ENCODE data around the gene PRPF6. TPM values are rescaled to one million over a fixed set of nuclear protein-coding genes. Genes with fewer than 3 reads are reported as not detected.

Gene PRPF6
- polyA plus RNA-seq, 3 donors = 29.1 to 47.7 (median 34.5) TPM

GRCh38 chr20:63943808-63944077 lies 37.2 kb upstream of the PRPF6 start:
- H3K4me1 ChIP-seq (ENCODE audit: control insufficient read depth in 1 of 2, insufficient read depth in 2 of 2, low read length in 2 of 2) = peaks cover 47 to 53% of the 10 kb centered on the region in 2 donors
- DNase-seq = no peak
- TF ChIP-seq CTCF (IDR thresholded peaks at IDR 0.05) = no peak
- H3K27ac Mint-ChIP-seq = peak overlapping the region in 1 of 7 donors; percentile 27
- peaks cover 99% of the 10 kb centered on the region for H4K20me1 ChIP-seq (ENCODE audit: insufficient read depth, low read length)
- H3K4me2 ChIP-seq (replicated peaks; ENCODE audit: extremely low read depth, low read length, poor library complexity, severe bottlenecking) = no peak overlapping the region
- intact Hi-C loops (cut with micrococcal nuclease) = loop anchor here (5.0 kb wide), 2 partner anchors 36 to 301 kb away; no protein-coding TSS in a partner anchor
- no peaks in the 10 kb centered on the region for H3K9me3 ChIP-seq (replicated peaks in 1 of 2; ENCODE audit: control insufficient read depth in 1 of 2, insufficient read depth in 1 of 2, low read length in 2 of 2)
- H3K9ac ChIP-seq (ENCODE audit: insufficient read depth, low read length, poor library complexity, severe bottlenecking) = no peak overlapping the region
- no peak overlapping the region for H3K4me3 ChIP-seq (replicated peaks in 1 of 3; ENCODE audit: low read depth in 2 of 3, low read length in 3 of 3)
- no peak overlapping the region for H3K27ac ChIP-seq (ENCODE audit: low read depth in 1 of 2, low read length in 2 of 2)
- peaks cover 38% of the 10 kb centered on the region for H3K4me1 Mint-ChIP-seq
- no peak overlapping the region for H3K4me3 Mint-ChIP-seq
- peaks cover 0 to 2% (median 0%) of the 10 kb centered on the region in 7 donors for H3K9me3 Mint-ChIP-seq
- H3K36me3 ChIP-seq (replicated peaks in 1 of 2; ENCODE audit: control insufficient read depth in 1 of 2, insufficient read depth in 2 of 2, low read length in 2 of 2) = peaks cover 44 to 53% of the 10 kb centered on the region in 2 donors
- H3K36me3 Mint-ChIP-seq = peaks cover 18 to 37% of the 10 kb centered on the region in 2 donors
- WGBS (ENCODE audit: insufficient coverage) = 100% methylated on average over 3 of the region's 3 CpGs
- H3K27me3 Mint-ChIP-seq (ENCODE audit: low read depth in 3 of 3) = peaks cover 0 to 2% (median 0%) of the 10 kb centered on the region in 3 donors
- H3K79me2 ChIP-seq (ENCODE audit: insufficient read depth, low read length) = peaks cover 74% of the 10 kb centered on the region
- no peaks in the 10 kb centered on the region for H3K27me3 ChIP-seq (ENCODE audit: control insufficient read depth in 2 of 2, insufficient read depth in 2 of 2, low read length in 2 of 2)
- no peak overlapping the region for H2AFZ ChIP-seq (ENCODE audit: insufficient read depth, low read depth, low read length, poor library complexity, severe bottlenecking)

GRCh38 chr20:63944078-63944941 lies 36.6 kb upstream of the PRPF6 start:
- no peak overlapping the region for H3K4me2 ChIP-seq (replicated peaks; ENCODE audit: extremely low read depth, low read length, poor library complexity, severe bottlenecking)
- peaks cover 0 to 2% (median 0%) of the 10 kb centered on the region in 3 donors for H3K27me3 Mint-ChIP-seq (ENCODE audit: low read depth in 3 of 3)
- no peak overlapping the region for H3K4me3 ChIP-seq (replicated peaks in 1 of 3; ENCODE audit: low read depth in 2 of 3, low read length in 3 of 3)
- TF ChIP-seq CTCF (IDR thresholded peaks at IDR 0.05) = no peak
- peaks cover 44 to 50% of the 10 kb centered on the region in 2 donors for H3K36me3 ChIP-seq (replicated peaks in 1 of 2; ENCODE audit: control insufficient read depth in 1 of 2, insufficient read depth in 2 of 2, low read length in 2 of 2)
- H3K4me1 Mint-ChIP-seq = peaks cover 44% of the 10 kb centered on the region
- H3K27me3 ChIP-seq (ENCODE audit: control insufficient read depth in 2 of 2, insufficient read depth in 2 of 2, low read length in 2 of 2) = no peaks in the 10 kb centered on the region
- H3K36me3 Mint-ChIP-seq = peaks cover 18 to 37% of the 10 kb centered on the region in 2 donors
- H3K79me2 ChIP-seq (ENCODE audit: insufficient read depth, low read length) = peaks cover 73% of the 10 kb centered on the region
- no peak overlapping the region for H3K27ac Mint-ChIP-seq
- H3K27ac ChIP-seq (ENCODE audit: low read depth in 1 of 2, low read length in 2 of 2) = no peak overlapping the region
- no peak overlapping the region for H3K9ac ChIP-seq (ENCODE audit: insufficient read depth, low read length, poor library complexity, severe bottlenecking)
- intact Hi-C loops (cut with micrococcal nuclease) = loop anchor here (5.0 kb wide), 2 partner anchors 37 to 302 kb away; no protein-coding TSS in a partner anchor
- peaks cover 99% of the 10 kb centered on the region for H4K20me1 ChIP-seq (ENCODE audit: insufficient read depth, low read length)
- H2AFZ ChIP-seq (ENCODE audit: insufficient read depth, low read depth, low read length, poor library complexity, severe bottlenecking) = no peak overlapping the region
- H3K9me3 ChIP-seq (replicated peaks in 1 of 2; ENCODE audit: control insufficient read depth in 1 of 2, insufficient read depth in 1 of 2, low read length in 2 of 2) = no peaks in the 10 kb centered on the region
- peaks cover 0 to 2% (median 0%) of the 10 kb centered on the region in 7 donors for H3K9me3 Mint-ChIP-seq
- WGBS (ENCODE audit: insufficient coverage) = 94% methylated on average over 31 of the region's 35 CpGs
- H3K4me1 ChIP-seq (ENCODE audit: control insufficient read depth in 1 of 2, insufficient read depth in 2 of 2, low read length in 2 of 2) = peaks cover 50 to 53% of the 10 kb centered on the region in 2 donors
- DNase-seq = peak in 1 of 3 donors; percentile 6
- H3K4me3 Mint-ChIP-seq = no peak overlapping the region

All from CD14-positive monocyte (primary cell).